H9 (cell line): ENCODE measurements around the gene TAF4B. TPM values are rescaled to one million over a fixed set of nuclear protein-coding genes. Genes with fewer than 3 reads are reported as not detected.

Source experiments
- DNase-seq: peaks from one replicate; pipeline ENCODE4 v3.0.0-alpha.2; 2017
- H2AFZ ChIP-seq: one replicate; pipeline ENCODE4 v1.6.1; 2013; ENCODE audit warnings: mild to moderate bottlenecking, low read length, control low read depth, moderate library complexity
- H2AK5ac ChIP-seq: 2 replicates; pipeline ENCODE4 v1.6.1; 2013; ENCODE audit warnings: low read length, control low read depth, mixed read lengths; ENCODE audit not compliant: insufficient read length
- H2BK120ac ChIP-seq: one replicate; pipeline ENCODE4 v1.6.1; 2013; ENCODE audit warnings: low read depth, mild to moderate bottlenecking, low read length, control low read depth, inconsistent platforms; ENCODE audit not compliant: poor library complexity, severe bottlenecking
- H2BK12ac ChIP-seq: 2 replicates; pipeline ENCODE4 v1.6.1; 2013; ENCODE audit warnings: low read length, control low read depth, mixed read lengths, low read depth; ENCODE audit not compliant: insufficient read length
- H2BK15ac ChIP-seq: 2 replicates; pipeline ENCODE4 v1.6.1; 2013; ENCODE audit warnings: low read depth, low read length, control low read depth
- H2BK20ac ChIP-seq: one replicate; pipeline ENCODE4 v1.6.1; 2013; ENCODE audit warnings: low read depth, mild to moderate bottlenecking, low read length, control low read depth, inconsistent platforms; ENCODE audit not compliant: poor library complexity, severe bottlenecking
- H2BK5ac ChIP-seq: 2 replicates; pipeline ENCODE4 v1.6.1; 2013; ENCODE audit warnings: low read length, control low read depth, mixed read lengths; ENCODE audit not compliant: insufficient read length
- H3K14ac ChIP-seq: 2 replicates; pipeline ENCODE4 v1.6.1; 2013; ENCODE audit warnings: low read length, control low read depth; ENCODE audit not compliant: insufficient read depth
- H3K18ac ChIP-seq: 2 replicates; pipeline ENCODE4 v1.6.1; 2013; ENCODE audit warnings: low read depth, mild to moderate bottlenecking, mixed read lengths, low read length, control low read depth; ENCODE audit not compliant: insufficient read length
- H3K23ac ChIP-seq: 2 replicates; pipeline ENCODE4 v1.6.1; 2013; ENCODE audit warnings: low read length, control low read depth, mixed read lengths, low read depth; ENCODE audit not compliant: insufficient read length
- H3K23me2 ChIP-seq: 2 replicates; pipeline ENCODE4 v1.6.1; 2013; ENCODE audit warnings: low read depth, mild to moderate bottlenecking, mixed read lengths, low read length, control low read depth; ENCODE audit not compliant: insufficient read length, poor library complexity, severe bottlenecking
- H3K27ac ChIP-seq: 2 replicates; pipeline ENCODE4 v1.5.1; 2013; ENCODE audit warnings: low read length, control low read depth, mixed read lengths, low read depth; ENCODE audit not compliant: insufficient read length
- H3K27me3 ChIP-seq: 2 replicates; pipeline ENCODE4 v1.6.1; 2013; ENCODE audit warnings: low read length, control low read depth, inconsistent platforms; ENCODE audit not compliant: insufficient read depth
- H3K4ac ChIP-seq: 2 replicates; pipeline ENCODE4 v1.6.1; 2013; ENCODE audit warnings: low read depth, mild to moderate bottlenecking, control low read depth, inconsistent platforms, low read length, moderate library complexity
- H3K4me1 ChIP-seq: 2 replicates; pipeline ENCODE4 v1.6.1; 2013; ENCODE audit warnings: low read length, control low read depth, inconsistent platforms; ENCODE audit not compliant: insufficient read depth
- H3K4me2 ChIP-seq: 2 replicates; pipeline ENCODE4 v1.6.1; 2013; ENCODE audit warnings: low read length, control low read depth, mixed read lengths; ENCODE audit not compliant: insufficient read length, insufficient read depth
- H3K56ac ChIP-seq: 2 replicates; pipeline ENCODE4 v1.6.1; 2013; ENCODE audit warnings: low read depth, mild to moderate bottlenecking, mixed read lengths, low read length, control low read depth; ENCODE audit not compliant: insufficient read length
- H3K79me1 ChIP-seq: 2 replicates; pipeline ENCODE4 v1.6.1; 2013; ENCODE audit warnings: low read depth, mild to moderate bottlenecking, moderate library complexity, low read length, control low read depth, inconsistent platforms; ENCODE audit not compliant: insufficient read depth, poor library complexity, severe bottlenecking
- H3K79me2 ChIP-seq: 2 replicates; pipeline ENCODE4 v1.6.1; 2013; ENCODE audit warnings: low read length, control low read depth, inconsistent platforms; ENCODE audit not compliant: insufficient read depth
- H3K9ac ChIP-seq: 2 replicates; pipeline ENCODE4 v1.6.1; 2013; ENCODE audit warnings: low read length, control low read depth, mixed read lengths; ENCODE audit not compliant: insufficient read length; ENCODE audit errors: extremely low read depth
- H3K9me3 ChIP-seq: one replicate; pipeline ENCODE4 v1.6.1; 2013; ENCODE audit warnings: low read depth, low read length, inconsistent platforms; ENCODE audit not compliant: control insufficient read depth
- H3T11ph ChIP-seq: one replicate; pipeline ENCODE4 v1.6.1; 2013; ENCODE audit warnings: mild to moderate bottlenecking, low read length, control low read depth, inconsistent platforms
- H4K20me1 ChIP-seq: one replicate; pipeline ENCODE4 v1.6.1; 2013; ENCODE audit not compliant: control insufficient read depth, insufficient read length, insufficient read depth
- H4K5ac ChIP-seq: 2 replicates; pipeline ENCODE4 v1.6.1; 2013; ENCODE audit warnings: low read depth, mild to moderate bottlenecking, mixed read lengths, low read length, control low read depth; ENCODE audit not compliant: insufficient read length
- H4K8ac ChIP-seq: replicated peaks from 2 replicates; pipeline ENCODE4 v1.6.1; 2013; ENCODE audit warnings: low read length, control low read depth, mixed read lengths, low read depth; ENCODE audit not compliant: insufficient read length
- H4K91ac ChIP-seq: 2 replicates; pipeline ENCODE4 v1.6.1; 2013; ENCODE audit warnings: low read depth, mild to moderate bottlenecking, moderate library complexity, mixed read lengths, low read length, control low read depth; ENCODE audit not compliant: insufficient read length
- H3K27ac Mint-ChIP-seq, 3 experiments: 2 replicates in 2 of 3; 3 replicates in 1 of 3; pipeline ENCODE4 v1.8.0; 2020 to 2021; ENCODE audit warnings: mixed read lengths in 3 of 3, mild to moderate bottlenecking in 1 of 3, moderate library complexity in 1 of 3
- H3K27me3 Mint-ChIP-seq: 2 replicates; pipeline ENCODE4 v1.8.0; 2021; ENCODE audit warnings: low read depth, mild to moderate bottlenecking, moderate library complexity, mixed read lengths
- H3K36me3 Mint-ChIP-seq, 3 experiments: 2 replicates in 2 of 3; 3 replicates in 1 of 3; pipeline ENCODE4 v1.8.0; 2020 to 2021; ENCODE audit warnings: low read depth in 3 of 3, mixed read lengths in 3 of 3; ENCODE audit not compliant: insufficient read depth in 1 of 3
- H3K4me1 Mint-ChIP-seq, 2 experiments: 2 replicates each; pipeline ENCODE4 v1.8.0; 2020; ENCODE audit warnings: mixed read lengths in 2 of 2
- H3K4me3 Mint-ChIP-seq, 2 experiments: 2 replicates in 1 of 2; 3 replicates in 1 of 2; pipeline ENCODE4 v1.8.0; 2020 to 2021; ENCODE audit warnings: mild to moderate bottlenecking in 2 of 2, mixed read lengths in 2 of 2, moderate library complexity in 1 of 2
- H3K9me3 Mint-ChIP-seq, 2 experiments: 2 replicates in 1 of 2; 3 replicates in 1 of 2; pipeline ENCODE4 v1.8.0; 2020; ENCODE audit warnings: mild to moderate bottlenecking in 2 of 2, mixed read lengths in 2 of 2, moderate library complexity in 1 of 2
- WGBS: extraction: QIAGEN DNeasy Blood & Tissue Kit; methylation state at CpG from one replicate; pipeline ENCODE4 v1.1.7; 2013; ENCODE audit warnings: missing lambda C conversion rate, low lambda C conversion rate, mixed read lengths; ENCODE audit not compliant: insufficient read length; ENCODE audit errors: extremely low coverage; 5-methylcytosine and 5-hydroxymethylcytosine counted together
- total RNA-seq: library from RNA; stranded (reverse); gene quantifications from 2 replicates; pipeline ENCODE4 v1.2.1, GENCODE V29; 2021
- TF ChIP-seq, protein P1 (sequence below): fragments of 200-600 bp; sonication (generic); conservative IDR thresholded peaks from 3 replicates; pipeline ENCODE4 v1.8.0; 2021; ENCODE audit warnings: antibody characterized with exemption, mild to moderate bottlenecking

The TAF4B gene
- total RNA-seq, 1 experiment from 2014 or later = 19.8 TPM

DNA sequence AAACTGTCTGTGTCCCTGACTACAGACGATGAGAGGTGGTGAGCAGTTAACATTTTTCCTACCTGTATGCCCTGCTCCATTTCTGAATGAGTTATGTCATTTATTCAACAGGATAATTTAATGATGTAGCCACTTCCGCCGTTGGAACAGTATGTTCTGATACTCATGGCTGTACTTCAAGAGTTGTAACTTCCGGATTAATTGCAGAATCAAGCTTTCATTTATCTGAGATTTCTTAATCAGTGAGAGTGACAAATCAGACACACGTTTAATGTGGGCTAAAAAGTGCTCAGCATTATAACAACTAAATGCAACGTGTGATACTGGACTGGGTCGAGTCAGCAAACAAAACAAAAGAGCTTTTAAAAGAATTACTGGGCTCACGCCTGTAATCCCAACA lies 214.4 kb downstream of the TAF4B start:
- Histone ChIP-seq H4K91ac (no peak overlapping the region), H2BK20ac (no peak overlapping the region), H3T11ph (no peak overlapping the region), H3K9ac (no peak overlapping the region), H2BK15ac (no peak overlapping the region), H3K56ac (no peak overlapping the region), H4K5ac (no peak overlapping the region), H3K14ac (no peak overlapping the region), H4K8ac (no peak overlapping the region), H3K79me2 (no peaks in the 10 kb centered on the region), H3K4me2 (no peak overlapping the region), H2AFZ (no peak overlapping the region), H3K4ac (no peak overlapping the region), H4K20me1 (no peaks in the 10 kb centered on the region), H3K23me2 (no peaks in the 10 kb centered on the region), H3K79me1 (no peaks in the 10 kb centered on the region), H2BK5ac (no peak overlapping the region), H3K4me1 (no peaks in the 10 kb centered on the region), H3K27me3 (no peaks in the 10 kb centered on the region), H2AK5ac (no peak overlapping the region), H2BK12ac (no peak overlapping the region), H3K27ac (no peak overlapping the region), H3K9me3 (no peaks in the 10 kb centered on the region), H3K18ac (no peak overlapping the region), H2BK120ac (no peak overlapping the region), H3K23ac (no peak overlapping the region)
- peaks cover 5% of the 10 kb centered on the region for H3K27me3 Mint-ChIP-seq
- no CpG with 5 or more reads among the region's 8 CpGs for WGBS
- no peak overlapping the region for H3K4me3 Mint-ChIP-seq
- H3K9me3 Mint-ChIP-seq = peaks cover 0 to 7% of the 10 kb centered on the region in 2 experiments; a peak in 2 of 5 replicates
- TF ChIP-seq, protein P1, sequence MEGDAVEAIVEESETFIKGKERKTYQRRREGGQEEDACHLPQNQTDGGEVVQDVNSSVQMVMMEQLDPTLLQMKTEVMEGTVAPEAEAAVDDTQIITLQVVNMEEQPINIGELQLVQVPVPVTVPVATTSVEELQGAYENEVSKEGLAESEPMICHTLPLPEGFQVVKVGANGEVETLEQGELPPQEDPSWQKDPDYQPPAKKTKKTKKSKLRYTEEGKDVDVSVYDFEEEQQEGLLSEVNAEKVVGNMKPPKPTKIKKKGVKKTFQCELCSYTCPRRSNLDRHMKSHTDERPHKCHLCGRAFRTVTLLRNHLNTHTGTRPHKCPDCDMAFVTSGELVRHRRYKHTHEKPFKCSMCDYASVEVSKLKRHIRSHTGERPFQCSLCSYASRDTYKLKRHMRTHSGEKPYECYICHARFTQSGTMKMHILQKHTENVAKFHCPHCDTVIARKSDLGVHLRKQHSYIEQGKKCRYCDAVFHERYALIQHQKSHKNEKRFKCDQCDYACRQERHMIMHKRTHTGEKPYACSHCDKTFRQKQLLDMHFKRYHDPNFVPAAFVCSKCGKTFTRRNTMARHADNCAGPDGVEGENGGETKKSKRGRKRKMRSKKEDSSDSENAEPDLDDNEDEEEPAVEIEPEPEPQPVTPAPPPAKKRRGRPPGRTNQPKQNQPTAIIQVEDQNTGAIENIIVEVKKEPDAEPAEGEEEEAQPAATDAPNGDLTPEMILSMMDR = no peak
- no peak overlapping the region for H3K27ac Mint-ChIP-seq
- DNase-seq = no peak
- peaks cover 0 to 5% (median 2%) of the 10 kb centered on the region in 3 experiments; a peak in 2 of 7 replicates for H3K36me3 Mint-ChIP-seq
- peaks cover 11 to 13% of the 10 kb centered on the region in 2 experiments for H3K4me1 Mint-ChIP-seq

Other genes starting within 250 kb of the TAF4B start
- gene SS18, start 135.8 kb upstream of the TAF4B start, total RNA-seq = 86.4 and 87.9 TPM in 2 replicates
- not detected in 2 replicates for gene PSMA8, start 92.6 kb upstream of the TAF4B start, total RNA-seq